OCI-LY3 (cell line): ENCODE data around the gene EFEMP2.
A peak's percentile ranks its signal among the peaks of the same experiment; 100 is the strongest.

Experiments used
- H2AFZ ChIP-seq: fragments of 200-600, 300-600 bp; shearing (Covaris generic); 2 replicates; pipeline ENCODE4 v1.6.0; 2014; ENCODE audit warnings: antibody characterized with exemption, low read depth, low read length
- H3K27ac ChIP-seq: fragments of 200-600, 300-600 bp; sonication (generic); 2 replicates; pipeline ENCODE4 v1.5.1; 2014; ENCODE audit warnings: mild to moderate bottlenecking, low read length, moderate library complexity, mixed read lengths
- H3K27me3 ChIP-seq: fragments of 200-600, 300-600 bp; sonication (generic); 2 replicates; pipeline ENCODE4 v1.6.1; 2014; ENCODE audit warnings: low read depth, low read length, mixed read lengths
- H3K36me3 ChIP-seq: fragments of 200-600, 300-600 bp; sonication (generic); replicated peaks from 2 replicates; pipeline ENCODE3; 2014; ENCODE audit warnings: low read depth, low read length, mixed read lengths
- H3K4me1 ChIP-seq: fragments of 300-600, 200-600 bp; sonication (generic); 2 replicates; pipeline ENCODE4 v1.6.1; 2014; ENCODE audit warnings: low read length, mixed read lengths
- H3K4me2 ChIP-seq: fragments of 200-600, 300-600 bp; sonication (generic); 2 replicates; pipeline ENCODE4 v1.6.1; 2014; ENCODE audit warnings: low read length, mixed read lengths
- H3K4me3 ChIP-seq: fragments of 300-600, 200-600 bp; sonication (generic); 2 replicates; pipeline ENCODE4 v1.5.1; 2014; ENCODE audit warnings: antibody characterized with exemption, mild to moderate bottlenecking, low read length, moderate library complexity
- H3K79me2 ChIP-seq: fragments of 300-600, 200-600 bp; shearing (Covaris generic); 2 replicates; pipeline ENCODE4 v1.6.1; 2014; ENCODE audit warnings: mild to moderate bottlenecking, low read length, mixed read lengths
- H3K9ac ChIP-seq: fragments of 300-600, 200-600 bp; shearing (Covaris generic); 2 replicates; pipeline ENCODE4 v1.6.0; 2014; ENCODE audit warnings: mild to moderate bottlenecking, low read length, moderate library complexity
- H3K9me3 ChIP-seq: fragments of 200-600, 300-600 bp; shearing (Covaris generic); 2 replicates; pipeline ENCODE4 v1.6.1; 2014; ENCODE audit warnings: low read length, mixed read lengths; ENCODE audit not compliant: insufficient read depth
- H4K20me1 ChIP-seq: fragments of 200-600, 300-600 bp; sonication (generic); 2 replicates; pipeline ENCODE4 v1.6.1; 2016; ENCODE audit warnings: low read length, mixed read lengths; ENCODE audit not compliant: insufficient read depth
- EZH2phosphoT487 ChIP-seq: fragments of 200-600 bp; shearing (Covaris generic); IDR thresholded peaks from 2 replicates; pipeline ENCODE4 v1.6.1; 2018; ENCODE audit warnings: antibody characterized with exemption, mixed run types, low read depth
- TF ChIP-seq, protein P1 (sequence below): fragments of 200-600, 300-600 bp; sonication (generic); IDR thresholded peaks from 2 replicates; pipeline ENCODE4 v1.5.1; 2014; ENCODE audit warnings: antibody characterized with exemption, low read length, low read depth

Gene EFEMP2

DNA sequence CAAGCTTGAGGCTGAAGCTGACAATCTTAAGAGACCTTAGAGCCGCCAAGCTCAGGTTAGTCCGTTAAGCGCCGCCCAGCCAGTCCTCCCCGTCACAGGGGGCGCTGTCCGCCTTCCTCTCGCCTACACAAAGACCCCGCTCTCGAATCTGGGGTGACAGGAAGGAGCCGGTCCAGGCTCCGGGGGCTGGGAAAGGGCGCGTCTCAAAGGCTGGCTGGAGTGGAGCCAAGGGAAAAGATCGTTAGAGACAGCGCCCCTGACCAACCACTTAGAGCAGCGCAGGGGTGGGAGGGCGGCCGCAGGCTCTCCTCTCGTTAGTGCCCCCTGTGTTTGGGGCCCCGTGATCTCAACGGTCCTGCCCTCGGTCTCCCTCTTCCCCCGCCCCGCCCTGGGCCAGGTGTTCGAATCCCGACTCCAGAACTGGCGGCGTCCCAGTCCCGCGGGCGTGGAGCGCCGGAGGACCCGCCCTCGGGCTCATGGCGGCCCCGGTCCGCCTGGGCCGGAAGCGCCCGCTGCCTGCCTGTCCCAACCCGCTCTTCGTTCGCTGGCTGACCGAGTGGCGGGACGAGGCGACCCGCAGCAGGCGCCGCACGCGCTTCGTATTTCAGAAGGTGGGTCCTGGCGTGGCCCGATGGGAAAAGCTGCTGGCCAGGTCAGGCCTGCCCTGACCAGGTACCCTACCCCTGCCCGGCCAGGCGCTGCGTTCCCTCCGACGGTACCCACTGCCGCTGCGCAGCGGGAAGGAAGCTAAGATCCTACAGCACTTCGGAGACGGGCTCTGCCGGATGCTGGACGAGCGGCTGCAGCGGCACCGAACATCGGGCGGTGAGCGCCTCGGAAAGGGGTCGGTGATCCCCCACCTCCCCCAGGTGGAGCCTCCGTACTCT, 12.1 kb downstream of the EFEMP2 start, which contains the start of gene MUS81:
Gene MUS81 (plus strand): TSS at position 156 of the 887 bp plus-strand sequence. CDS start 321 bp downstream, at position 477.
- TF ChIP-seq, protein P1, sequence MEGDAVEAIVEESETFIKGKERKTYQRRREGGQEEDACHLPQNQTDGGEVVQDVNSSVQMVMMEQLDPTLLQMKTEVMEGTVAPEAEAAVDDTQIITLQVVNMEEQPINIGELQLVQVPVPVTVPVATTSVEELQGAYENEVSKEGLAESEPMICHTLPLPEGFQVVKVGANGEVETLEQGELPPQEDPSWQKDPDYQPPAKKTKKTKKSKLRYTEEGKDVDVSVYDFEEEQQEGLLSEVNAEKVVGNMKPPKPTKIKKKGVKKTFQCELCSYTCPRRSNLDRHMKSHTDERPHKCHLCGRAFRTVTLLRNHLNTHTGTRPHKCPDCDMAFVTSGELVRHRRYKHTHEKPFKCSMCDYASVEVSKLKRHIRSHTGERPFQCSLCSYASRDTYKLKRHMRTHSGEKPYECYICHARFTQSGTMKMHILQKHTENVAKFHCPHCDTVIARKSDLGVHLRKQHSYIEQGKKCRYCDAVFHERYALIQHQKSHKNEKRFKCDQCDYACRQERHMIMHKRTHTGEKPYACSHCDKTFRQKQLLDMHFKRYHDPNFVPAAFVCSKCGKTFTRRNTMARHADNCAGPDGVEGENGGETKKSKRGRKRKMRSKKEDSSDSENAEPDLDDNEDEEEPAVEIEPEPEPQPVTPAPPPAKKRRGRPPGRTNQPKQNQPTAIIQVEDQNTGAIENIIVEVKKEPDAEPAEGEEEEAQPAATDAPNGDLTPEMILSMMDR, result peak; percentile 93
- no peak for TF ChIP-seq EZH2phosphoT487
- H3K36me3 ChIP-seq, result peaks cover 58% of the 10 kb centered on the region
- peak within 1 kb of the TSS; percentile 52; the same call in 1 of the 2 replicates for H2AFZ ChIP-seq
- H3K27me3 ChIP-seq, result no peaks in the 10 kb centered on the region
- peaks cover 19% of the 10 kb centered on the region for H4K20me1 ChIP-seq
- peak within 1 kb of the TSS; percentile 94 for H3K4me2 ChIP-seq
- peaks cover 46% of the 10 kb centered on the region for H3K79me2 ChIP-seq
- H3K9me3 ChIP-seq, result no peaks in the 10 kb centered on the region
- H3K9ac ChIP-seq, result peak within 1 kb of the TSS; percentile 97
- H3K4me3 ChIP-seq, result peak within 1 kb of the TSS; percentile 85
- peaks cover 20% of the 10 kb centered on the region for H3K4me1 ChIP-seq
- H3K27ac ChIP-seq, result peak within 1 kb of the TSS; percentile 92

DNA sequence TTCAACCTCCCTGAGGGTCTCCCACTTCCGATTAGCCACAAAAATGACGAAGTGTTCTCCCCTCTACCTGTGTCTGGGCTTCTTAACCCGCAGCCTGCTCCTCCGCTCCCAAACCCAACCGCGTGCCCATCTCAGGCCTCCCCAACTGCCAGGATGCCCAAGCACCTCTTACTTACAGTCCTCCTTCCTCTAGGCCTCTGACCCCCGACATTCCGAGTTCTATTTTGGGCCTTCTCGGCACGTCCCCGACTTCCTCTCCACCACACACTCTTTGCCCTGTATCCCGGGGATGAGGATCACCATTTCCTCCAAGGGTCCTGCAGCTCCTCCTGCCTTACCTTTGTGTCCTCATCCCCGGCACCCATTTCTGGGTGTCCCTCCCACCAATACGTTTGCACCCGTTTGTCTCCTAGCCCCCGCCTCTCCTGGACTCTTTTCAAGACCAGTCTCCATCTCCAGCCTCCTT, 12.8 kb downstream of the EFEMP2 start:
- Histone ChIP-seq H2AFZ (no peak overlapping the region), H3K27ac (peak overlapping the region; percentile 92), H3K9me3 (no peaks in the 10 kb centered on the region), H3K79me2 (peaks cover 53% of the 10 kb centered on the region), H3K27me3 (no peaks in the 10 kb centered on the region), H3K4me3 (peak overlapping the region; percentile 85), H3K4me1 (peaks cover 20% of the 10 kb centered on the region), H3K9ac (peak overlapping the region; percentile 97), H3K4me2 (peak overlapping the region; percentile 92), H4K20me1 (peaks cover 26% of the 10 kb centered on the region), H3K36me3 (peaks cover 57% of the 10 kb centered on the region)
- TF ChIP-seq EZH2phosphoT487, result no peak
- TF ChIP-seq, protein P1, result no peak

DNA sequence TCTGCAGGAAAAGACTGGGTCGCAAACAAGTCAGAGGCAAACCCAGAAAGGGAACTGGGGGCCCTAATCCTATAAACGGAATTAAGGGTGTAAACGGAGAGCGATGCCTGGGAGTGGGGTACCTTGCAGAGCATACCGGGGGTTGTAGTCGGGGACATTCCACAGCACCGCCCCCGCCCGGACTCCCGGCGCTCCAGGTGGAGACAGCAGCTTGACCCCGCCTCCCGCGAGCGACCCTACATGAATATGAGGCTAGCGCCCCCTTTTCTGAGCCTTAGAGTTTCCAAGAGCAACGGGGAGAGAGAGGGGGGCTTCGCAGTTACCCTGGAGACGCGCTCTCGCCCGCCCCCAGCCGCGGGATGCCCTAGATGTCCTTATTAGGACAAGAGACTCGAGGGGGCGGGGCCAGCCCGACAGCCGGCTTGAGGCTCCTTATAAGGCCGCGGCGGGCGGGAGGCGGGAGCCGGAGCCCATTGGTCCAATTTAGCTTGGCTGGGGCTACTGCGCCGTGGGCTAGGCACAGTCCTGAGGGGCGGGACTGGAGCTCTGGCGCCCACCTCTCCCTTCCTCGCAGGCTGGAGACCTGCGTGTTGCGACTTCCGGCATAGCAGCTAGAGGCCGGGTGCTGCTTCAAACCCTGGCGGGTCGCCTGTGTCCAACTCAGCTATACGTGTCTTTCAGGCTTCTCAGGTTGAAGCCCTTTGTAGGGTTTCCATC, 13.3 kb downstream of the EFEMP2 start:
- Histone ChIP-seq H3K27ac (peak overlapping the region; percentile 92), H3K79me2 (peaks cover 58% of the 10 kb centered on the region), H3K4me2 (peak overlapping the region; percentile 94), H3K27me3 (no peaks in the 10 kb centered on the region), H3K36me3 (peaks cover 57% of the 10 kb centered on the region), H4K20me1 (peaks cover 32% of the 10 kb centered on the region), H3K4me3 (peak overlapping the region; percentile 85), H2AFZ (peak overlapping the region; percentile 52), H3K9ac (peak overlapping the region; percentile 97), H3K9me3 (no peaks in the 10 kb centered on the region), H3K4me1 (peaks cover 20% of the 10 kb centered on the region)
- no peak for TF ChIP-seq EZH2phosphoT487
- TF ChIP-seq, protein P1, result peak; percentile 21; the same call in 1 of the 2 replicates
